Measurements from ENCODE around the gene PDXK. TPM values are rescaled to one million over a fixed set of nuclear protein-coding genes. Genes with fewer than 3 reads are reported as not detected.
A peak's percentile ranks its signal among the peaks of the same experiment; 100 is the strongest.

The PDXK gene
- total and polyA plus RNA-seq, 9 of the 15 experiments (the other 6 are each of a cell fraction or from before 2014, with no cell fraction given) = 5.6 to 162 (median 76.5) TPM

DNA sequence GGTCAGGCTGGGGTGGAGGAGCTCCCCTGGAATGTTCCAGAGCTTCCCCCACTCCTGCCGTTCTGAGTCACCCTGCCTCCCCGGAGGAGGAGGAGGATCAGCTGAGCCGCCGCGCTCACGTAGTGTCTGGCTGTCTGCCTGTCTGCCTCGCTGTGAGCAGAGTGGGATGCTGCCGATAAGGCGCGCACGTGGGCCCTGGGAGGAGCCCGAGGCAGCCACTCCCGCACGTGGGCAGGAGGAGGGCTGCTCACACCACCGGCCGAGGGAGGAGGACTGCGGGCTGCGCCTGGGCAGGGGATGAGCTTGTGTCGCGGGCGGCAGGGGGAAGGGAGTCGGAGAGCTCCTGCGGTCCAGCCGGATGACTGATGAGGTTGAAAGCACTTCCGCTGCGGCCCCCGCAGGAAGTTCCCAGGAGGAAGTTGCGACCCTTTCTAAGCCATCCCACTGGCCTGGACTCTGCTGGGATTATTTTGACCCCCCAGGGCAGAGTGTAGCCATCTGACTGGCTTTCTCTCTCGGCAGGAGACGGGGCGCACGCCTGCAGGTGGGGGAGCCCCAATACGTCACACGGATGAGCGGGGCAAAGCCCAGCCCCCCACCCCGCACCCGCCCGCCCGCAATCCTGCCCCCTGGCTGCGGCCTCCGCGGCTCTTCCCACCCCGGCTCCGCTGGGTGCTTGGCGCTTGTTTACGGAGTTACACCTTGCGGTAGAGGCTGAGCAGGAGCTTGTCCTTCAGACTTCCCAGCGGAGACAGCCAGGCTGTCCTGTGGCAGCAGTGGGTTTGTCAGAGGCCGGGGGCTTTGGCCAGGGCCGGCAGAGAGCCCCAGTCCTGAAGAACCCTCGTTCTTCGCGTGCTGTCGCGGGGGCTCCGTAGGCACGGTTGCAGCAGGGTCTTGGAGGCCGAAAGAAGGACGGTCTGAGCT is 9.8 kb downstream of the PDXK start (continued):
- TF ChIP-seq, protein P1, sequence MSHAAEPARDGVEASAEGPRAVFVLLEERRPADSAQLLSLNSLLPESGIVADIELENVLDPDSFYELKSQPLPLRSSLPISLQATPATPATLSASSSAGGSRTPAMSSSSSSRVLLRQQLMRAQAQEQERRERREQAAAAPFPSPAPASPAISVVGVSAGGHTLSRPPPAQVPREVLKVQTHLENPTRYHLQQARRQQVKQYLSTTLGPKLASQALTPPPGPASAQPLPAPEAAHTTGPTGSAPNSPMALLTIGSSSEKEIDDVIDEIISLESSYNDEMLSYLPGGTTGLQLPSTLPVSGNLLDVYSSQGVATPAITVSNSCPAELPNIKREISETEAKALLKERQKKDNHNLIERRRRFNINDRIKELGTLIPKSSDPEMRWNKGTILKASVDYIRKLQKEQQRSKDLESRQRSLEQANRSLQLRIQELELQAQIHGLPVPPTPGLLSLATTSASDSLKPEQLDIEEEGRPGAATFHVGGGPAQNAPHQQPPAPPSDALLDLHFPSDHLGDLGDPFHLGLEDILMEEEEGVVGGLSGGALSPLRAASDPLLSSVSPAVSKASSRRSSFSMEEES (CRISPR knock-in tag; IDR thresholded peaks at IDR 0.05) = no peak
- TF ChIP-seq STAT5A (IDR thresholded peaks at IDR 0.05; ENCODE audit: borderline replicate concordance, low read length) (peak; percentile 48; the same call in 1 of the 2 replicates), CC2D1A (IDR thresholded peaks at IDR 0.05) (no peak), ZNF316 (IDR thresholded peaks at IDR 0.05) (no peak), SETDB1 (IDR thresholded peaks at IDR 0.05; ENCODE audit: low read length) (peak; percentile 94), NR4A1 (CRISPR knock-in tag; IDR thresholded peaks at IDR 0.05) (0 out of 2 replicates have a peak, but pooled peaks have one; percentile 21), NR4A1 (tag; IDR thresholded peaks at IDR 0.05) (peak; percentile 48; the same call in 1 of the 2 replicates), PTTG1 (tag; IDR thresholded peaks at IDR 0.05; ENCODE audit: low read depth) (no peak), SMARCA4 (IDR thresholded peaks at IDR 0.05) (peak; percentile 91), ZNF124 (CRISPR knock-in tag; IDR thresholded peaks at IDR 0.05) (no peak), FOSL1 (tag; conservative IDR thresholded peaks at IDR 0.05) (peak; percentile 99), MTA1 (IDR thresholded peaks at IDR 0.05; ENCODE audit: borderline replicate concordance) (peak; percentile 91), ZNF436 (CRISPR knock-in tag; IDR thresholded peaks at IDR 0.05) (no peak), PHF21A (IDR thresholded peaks at IDR 0.05; ENCODE audit: borderline replicate concordance, low read depth) (peak; percentile 61; the same call in 1 of the 2 replicates), TFAM (CRISPR knock-in tag; conservative IDR thresholded peaks at IDR 0.05) (no peak), ZNF77 (CRISPR knock-in tag; IDR thresholded peaks at IDR 0.05) (no peak)
- TF ChIP-seq, protein P2, sequence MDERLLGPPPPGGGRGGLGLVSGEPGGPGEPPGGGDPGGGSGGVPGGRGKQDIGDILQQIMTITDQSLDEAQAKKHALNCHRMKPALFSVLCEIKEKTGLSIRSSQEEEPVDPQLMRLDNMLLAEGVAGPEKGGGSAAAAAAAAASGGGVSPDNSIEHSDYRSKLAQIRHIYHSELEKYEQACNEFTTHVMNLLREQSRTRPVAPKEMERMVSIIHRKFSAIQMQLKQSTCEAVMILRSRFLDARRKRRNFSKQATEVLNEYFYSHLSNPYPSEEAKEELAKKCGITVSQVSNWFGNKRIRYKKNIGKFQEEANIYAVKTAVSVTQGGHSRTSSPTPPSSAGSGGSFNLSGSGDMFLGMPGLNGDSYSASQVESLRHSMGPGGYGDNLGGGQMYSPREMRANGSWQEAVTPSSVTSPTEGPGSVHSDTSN (CRISPR knock-in tag; IDR thresholded peaks at IDR 0.05; ENCODE audit: low read depth) = no peak
- TF ChIP-seq, protein P2 (tag; conservative IDR thresholded peaks at IDR 0.05; ENCODE audit: low read depth) = peak; percentile 49
- TF ChIP-seq, protein P3, sequence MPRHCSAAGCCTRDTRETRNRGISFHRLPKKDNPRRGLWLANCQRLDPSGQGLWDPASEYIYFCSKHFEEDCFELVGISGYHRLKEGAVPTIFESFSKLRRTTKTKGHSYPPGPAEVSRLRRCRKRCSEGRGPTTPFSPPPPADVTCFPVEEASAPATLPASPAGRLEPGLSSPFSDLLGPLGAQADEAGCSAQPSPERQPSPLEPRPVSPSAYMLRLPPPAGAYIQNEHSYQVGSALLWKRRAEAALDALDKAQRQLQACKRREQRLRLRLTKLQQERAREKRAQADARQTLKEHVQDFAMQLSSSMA (CRISPR knock-in tag; IDR thresholded peaks at IDR 0.05) = no peak
- TF ChIP-seq, protein P4, sequence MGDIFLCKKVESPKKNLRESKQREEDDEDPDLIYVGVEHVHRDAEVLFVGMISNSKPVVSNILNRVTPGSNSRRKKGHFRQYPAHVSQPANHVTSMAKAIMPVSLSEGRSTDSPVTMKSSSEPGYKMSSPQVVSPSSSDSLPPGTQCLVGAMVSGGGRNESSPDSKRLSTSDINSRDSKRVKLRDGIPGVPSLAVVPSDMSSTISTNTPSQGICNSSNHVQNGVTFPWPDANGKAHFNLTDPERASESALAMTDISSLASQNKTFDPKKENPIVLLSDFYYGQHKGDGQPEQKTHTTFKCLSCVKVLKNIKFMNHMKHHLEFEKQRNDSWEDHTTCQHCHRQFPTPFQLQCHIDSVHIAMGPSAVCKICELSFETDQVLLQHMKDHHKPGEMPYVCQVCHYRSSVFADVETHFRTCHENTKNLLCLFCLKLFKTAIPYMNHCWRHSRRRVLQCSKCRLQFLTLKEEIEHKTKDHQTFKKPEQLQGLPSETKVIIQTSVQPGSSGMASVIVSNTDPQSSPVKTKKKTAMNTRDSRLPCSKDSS (IDR thresholded peaks at IDR 0.05; ENCODE audit: low read depth, partially characterized antibody) = no peak
- TF ChIP-seq, protein P5, sequence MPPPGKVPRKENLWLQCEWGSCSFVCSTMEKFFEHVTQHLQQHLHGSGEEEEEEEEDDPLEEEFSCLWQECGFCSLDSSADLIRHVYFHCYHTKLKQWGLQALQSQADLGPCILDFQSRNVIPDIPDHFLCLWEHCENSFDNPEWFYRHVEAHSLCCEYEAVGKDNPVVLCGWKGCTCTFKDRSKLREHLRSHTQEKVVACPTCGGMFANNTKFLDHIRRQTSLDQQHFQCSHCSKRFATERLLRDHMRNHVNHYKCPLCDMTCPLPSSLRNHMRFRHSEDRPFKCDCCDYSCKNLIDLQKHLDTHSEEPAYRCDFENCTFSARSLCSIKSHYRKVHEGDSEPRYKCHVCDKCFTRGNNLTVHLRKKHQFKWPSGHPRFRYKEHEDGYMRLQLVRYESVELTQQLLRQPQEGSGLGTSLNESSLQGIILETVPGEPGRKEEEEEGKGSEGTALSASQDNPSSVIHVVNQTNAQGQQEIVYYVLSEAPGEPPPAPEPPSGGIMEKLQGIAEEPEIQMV (tag; conservative IDR thresholded peaks at IDR 0.05; ENCODE audit: low read depth) = no peak

Data from K562 (cell line).